Neuronal stem cell (in vitro differentiated cells): ENCODE data around the gene NSG1.

Experiments used
- DNase-seq: peaks from one replicate; pipeline ENCODE4 v3.0.0-alpha.2; 2013; ENCODE audit warnings: low spot score
- H2AFZ ChIP-seq: one replicate; pipeline ENCODE4 v1.6.1; 2013; ENCODE audit warnings: mild to moderate bottlenecking, low read length, inconsistent platforms
- H2AK5ac ChIP-seq: 2 replicates; pipeline ENCODE4 v1.6.1; 2013; ENCODE audit warnings: low read depth, mild to moderate bottlenecking, inconsistent platforms, low read length, moderate library complexity, mixed read lengths
- H2BK120ac ChIP-seq: 2 replicates; pipeline ENCODE4 v1.6.1; 2013; ENCODE audit warnings: low read depth, mild to moderate bottlenecking, inconsistent platforms, low read length, moderate library complexity, mixed read lengths
- H2BK12ac ChIP-seq: one replicate; pipeline ENCODE4 v1.6.1; 2013; ENCODE audit warnings: low read length, inconsistent platforms
- H2BK15ac ChIP-seq: 2 replicates; pipeline ENCODE4 v1.6.1; 2013; ENCODE audit warnings: mild to moderate bottlenecking, low read length, inconsistent platforms, mixed read lengths
- H2BK5ac ChIP-seq: one replicate; pipeline ENCODE4 v1.6.1; 2013; ENCODE audit warnings: inconsistent platforms, mild to moderate bottlenecking, low read length, moderate library complexity
- H3K14ac ChIP-seq: one replicate; pipeline ENCODE4 v1.6.1; 2013; ENCODE audit warnings: low read length, inconsistent platforms
- H3K18ac ChIP-seq: 2 replicates; pipeline ENCODE4 v1.6.1; 2013; ENCODE audit warnings: low read length, inconsistent platforms
- H3K23ac ChIP-seq: 2 replicates; pipeline ENCODE4 v1.6.1; 2013; ENCODE audit warnings: low read depth, mild to moderate bottlenecking, mixed read lengths, low read length, inconsistent platforms; ENCODE audit not compliant: poor library complexity
- H3K27ac ChIP-seq: replicated peaks from 3 replicates; pipeline ENCODE4 v1.5.1; 2013; ENCODE audit warnings: low read length, inconsistent platforms
- H3K27me3 ChIP-seq, 3 experiments: 2 replicates each; pipeline ENCODE4 v1.6.1; 2013; ENCODE audit warnings: low read length in 3 of 3, mild to moderate bottlenecking in 2 of 3, inconsistent platforms in 1 of 3, low read depth in 1 of 3, mixed read lengths in 1 of 3, moderate library complexity in 1 of 3; ENCODE audit not compliant: control insufficient read depth in 3 of 3, insufficient read depth in 3 of 3
- H3K36me3 ChIP-seq, 2 donors: replicated peaks in 1 of 2; 2 replicates each; pipeline ENCODE4 v1.6.1; 2013; ENCODE audit warnings: low read length in 2 of 2; ENCODE audit not compliant: control insufficient read depth in 2 of 2, insufficient read depth in 2 of 2
- H3K4ac ChIP-seq: 2 replicates; pipeline ENCODE4 v1.6.1; 2013; ENCODE audit warnings: inconsistent platforms, mild to moderate bottlenecking, low read length, moderate library complexity
- H3K4me1 ChIP-seq, 2 donors: 1 replicate in 1 of 2; 2 replicates in 1 of 2; pipeline ENCODE4 v1.6.1; 2013; ENCODE audit warnings: low read length in 2 of 2, low read depth in 1 of 2; ENCODE audit not compliant: control insufficient read depth in 2 of 2, insufficient read depth in 1 of 2
- H3K4me2 ChIP-seq: one replicate; pipeline ENCODE4 v1.6.1; 2013; ENCODE audit warnings: mild to moderate bottlenecking, low read length, inconsistent platforms; ENCODE audit not compliant: insufficient read depth, poor library complexity, severe bottlenecking
- H3K4me3 ChIP-seq, 2 donors: 2 replicates each; pipeline ENCODE4 v1.5.1; 2013; ENCODE audit warnings: low read length in 2 of 2, mild to moderate bottlenecking in 2 of 2, inconsistent platforms in 1 of 2, moderate library complexity in 1 of 2
- H3K79me1 ChIP-seq: one replicate; pipeline ENCODE4 v1.6.1; 2013; ENCODE audit warnings: low read depth, mild to moderate bottlenecking, inconsistent platforms, low read length, moderate library complexity
- H3K9ac ChIP-seq: one replicate; pipeline ENCODE4 v1.6.1; 2013; ENCODE audit warnings: mild to moderate bottlenecking, low read depth, low read length, inconsistent platforms; ENCODE audit not compliant: poor library complexity
- H3K9me3 ChIP-seq, 2 donors: replicated peaks in 1 of 2; 2 replicates each; pipeline versions ENCODE3 to v1.6.1; 2013; ENCODE audit warnings: low read length in 2 of 2, mild to moderate bottlenecking in 2 of 2, inconsistent platforms in 1 of 2, low read depth in 1 of 2, mixed read lengths in 1 of 2, moderate library complexity in 1 of 2; ENCODE audit not compliant: control insufficient read depth in 2 of 2, insufficient read depth in 1 of 2
- H4K8ac ChIP-seq: one replicate; pipeline ENCODE4 v1.6.1; 2013; ENCODE audit warnings: low read depth, mild to moderate bottlenecking, inconsistent platforms, low read length, moderate library complexity
- H4K91ac ChIP-seq: one replicate; pipeline ENCODE4 v1.6.1; 2013; ENCODE audit warnings: low read length, low read depth, mild to moderate bottlenecking, inconsistent platforms; ENCODE audit not compliant: poor library complexity
- WGBS, 2 donors: extraction: QIAGEN DNeasy Blood & Tissue Kit; methylation state at CpG; one replicate each; pipeline ENCODE4 v1.1.7; 2013; ENCODE audit warnings: missing lambda C conversion rate in 2 of 2, mixed read lengths in 1 of 2; ENCODE audit not compliant: insufficient read length in 2 of 2, insufficient replicate concordance in 1 of 2; ENCODE audit errors: extremely low coverage in 2 of 2; 5-methylcytosine and 5-hydroxymethylcytosine counted together

The NSG1 gene

GRCh38 chr4:4433941-4434340 is 47.0 kb downstream of the NSG1 start:
- no peak overlapping the region for H2BK120ac ChIP-seq
- no CpG with 5 or more reads among the region's 4 CpGs for WGBS, 2 donors
- H3K9me3 ChIP-seq = no peaks in the 10 kb centered on the region
- no peak overlapping the region for H4K91ac ChIP-seq
- H2BK5ac ChIP-seq = no peak overlapping the region
- no peak overlapping the region for H3K18ac ChIP-seq
- no peak overlapping the region for H3K9ac ChIP-seq
- no peaks in the 10 kb centered on the region for H3K79me1 ChIP-seq
- H2AK5ac ChIP-seq = no peak overlapping the region
- H2AFZ ChIP-seq = no peak overlapping the region
- H3K4ac ChIP-seq = no peak overlapping the region
- peaks cover 7 to 54% of the 10 kb centered on the region in 2 donors for H3K36me3 ChIP-seq
- no peak overlapping the region for H3K27ac ChIP-seq
- H2BK15ac ChIP-seq = no peak overlapping the region
- H3K4me1 ChIP-seq = peaks cover 0 to 3% of the 10 kb centered on the region in 2 donors
- no peak overlapping the region for H3K14ac ChIP-seq
- no peak overlapping the region for H3K4me3 ChIP-seq
- H4K8ac ChIP-seq = no peak overlapping the region
- no peaks in the 10 kb centered on the region for H3K27me3 ChIP-seq
- H3K23ac ChIP-seq = no peak overlapping the region
- no peak for DNase-seq
- no peak overlapping the region for H2BK12ac ChIP-seq
- H3K4me2 ChIP-seq = no peak overlapping the region

GRCh38 chr4:4436244-4436823 is 49.4 kb downstream of the NSG1 start:
- H4K91ac ChIP-seq = no peak overlapping the region
- H2BK120ac ChIP-seq = no peak overlapping the region
- no peak overlapping the region for H3K4me2 ChIP-seq
- no peak overlapping the region for H3K23ac ChIP-seq
- no peak overlapping the region for H2BK15ac ChIP-seq
- no peak overlapping the region for H2AFZ ChIP-seq
- H2BK12ac ChIP-seq = no peak overlapping the region
- H3K4ac ChIP-seq = no peak overlapping the region
- no CpG with 5 or more reads among the region's 2 CpGs for WGBS, 2 donors
- DNase-seq = no peak
- no peak overlapping the region for H3K14ac ChIP-seq
- no peaks in the 10 kb centered on the region for H3K27me3 ChIP-seq
- no peak overlapping the region for H3K4me3 ChIP-seq
- no peak overlapping the region for H2BK5ac ChIP-seq
- no peak overlapping the region for H2AK5ac ChIP-seq
- no peak overlapping the region for H3K18ac ChIP-seq
- H3K36me3 ChIP-seq = peaks cover 7 to 51% of the 10 kb centered on the region in 2 donors
- H3K9ac ChIP-seq = no peak overlapping the region
- peaks cover 1% of the 10 kb centered on the region for H3K79me1 ChIP-seq
- no peak overlapping the region for H4K8ac ChIP-seq
- H3K9me3 ChIP-seq = no peaks in the 10 kb centered on the region
- H3K27ac ChIP-seq = no peak overlapping the region
- H3K4me1 ChIP-seq = no peaks in the 10 kb centered on the region

- Histone ChIP-seq H3K4ac (no peak overlapping the region), H3K23ac (no peak overlapping the region), H4K8ac (no peak overlapping the region), H2AFZ (no peak overlapping the region), H4K91ac (no peak overlapping the region), H3K36me3 (peaks cover 7 to 41% of the 10 kb centered on the region in 2 donors), H2BK15ac (no peak overlapping the region), H2BK12ac (no peak overlapping the region), H2AK5ac (no peak overlapping the region), H3K9ac (no peak overlapping the region), H2BK120ac (no peak overlapping the region), H3K9me3 (no peaks in the 10 kb centered on the region), H3K4me3 (no peak overlapping the region), H3K4me1 (no peaks in the 10 kb centered on the region), H3K4me2 (no peak overlapping the region), H3K18ac (no peak overlapping the region), H2BK5ac (no peak overlapping the region), H3K27me3 (no peaks in the 10 kb centered on the region), H3K14ac (no peak overlapping the region), H3K27ac (no peak overlapping the region), H3K79me1 (peaks cover 1% of the 10 kb centered on the region)
- WGBS, 2 donors = no CpG with 5 or more reads among the region's 13 CpGs
- no peak for DNase-seq
Observed at GRCh38 chr4:4437798-4438470, 51.0 kb downstream of the NSG1 start.

- Histone ChIP-seq H3K4me1 (no peaks in the 10 kb centered on the region), H3K18ac (no peak overlapping the region), H3K27me3 (no peaks in the 10 kb centered on the region), H3K9me3 (no peaks in the 10 kb centered on the region), H3K23ac (no peak overlapping the region), H2AK5ac (no peak overlapping the region), H3K9ac (no peak overlapping the region), H3K4me2 (no peak overlapping the region), H2AFZ (no peak overlapping the region), H3K27ac (no peak overlapping the region), H3K14ac (no peak overlapping the region), H2BK12ac (no peak overlapping the region), H3K79me1 (peaks cover 1% of the 10 kb centered on the region), H3K4me3 (no peak overlapping the region), H4K8ac (no peak overlapping the region), H2BK5ac (no peak overlapping the region), H3K4ac (no peak overlapping the region), H2BK120ac (no peak overlapping the region), H2BK15ac (no peak overlapping the region), H4K91ac (no peak overlapping the region), H3K36me3 (peaks cover 7 to 36% of the 10 kb centered on the region in 2 donors)
- DNase-seq = no peak
Observed at GRCh38 chr4:4438891-4439290, 52.0 kb downstream of the NSG1 start.
